ENCODE measurements around the gene PFDN1. TPM values are rescaled to one million over a fixed set of nuclear protein-coding genes. Genes with fewer than 3 reads are reported as not detected.

The PFDN1 gene
- total RNA-seq, 2 experiments from 2014 or later: 49.1 to 50.6 TPM

- H3K36me3 Mint-ChIP-seq (ENCODE audit: low read depth): no peaks in the 10 kb centered on the region
- intact Hi-C loops (cut with micrococcal nuclease): no loop called here
- CTCF ChIA-PET: interaction anchor here (1.4 to 3.2 kb wide), 4 partner anchors 10 to 138 kb away, joined by 3 to 18 read pairs (median 8); no protein-coding TSS in a partner anchor
These were observed 68.4 kb downstream of the PFDN1 start for GRCh38 chr5:140234377-140234989.

GRCh38 chr5:140232731-140233130, 70.2 kb downstream of the PFDN1 start:
- ChIA-PET POLR2A (no interaction called here), CTCF (interaction anchor here (0.8 to 3.2 kb wide), 3 partner anchors 8 to 120 kb away, joined by 4 to 13 read pairs (median 11); no protein-coding TSS in a partner anchor)
- DNase-seq (no peak), ATAC-seq (no peak)
- Mint-ChIP-seq H3K4me1 (ENCODE audit: low read depth) (no peaks in the 10 kb centered on the region), H3K27me3 (peaks cover 2% of the 10 kb centered on the region), H3K36me3 (ENCODE audit: low read depth) (no peaks in the 10 kb centered on the region), H3K4me3 (no peak overlapping the region), H3K27ac (no peak overlapping the region), H3K9me3 (no peaks in the 10 kb centered on the region)
- no peak for TF ChIP-seq CTCF (IDR thresholded peaks at IDR 0.05)
- intact Hi-C loops (cut with micrococcal nuclease): no loop called here

More at GRCh38 chr5:140234377-140234989, 68.4 kb downstream of the PFDN1 start:
- H3K27ac Mint-ChIP-seq: no peak overlapping the region
- no peak overlapping the region for H3K4me3 Mint-ChIP-seq
- no peak for TF ChIP-seq CTCF (IDR thresholded peaks at IDR 0.05)
- ATAC-seq: peak; percentile 34
- no peak for DNase-seq
- no peaks in the 10 kb centered on the region for H3K9me3 Mint-ChIP-seq
- peaks cover 2% of the 10 kb centered on the region for H3K27me3 Mint-ChIP-seq
- POLR2A ChIA-PET: no interaction called here
- no peaks in the 10 kb centered on the region for H3K4me1 Mint-ChIP-seq (ENCODE audit: low read depth)

GRCh38 chr5:140230373-140230772, 72.5 kb downstream of the PFDN1 start:
- ATAC-seq (no peak), DNase-seq (no peak)
- no peak overlapping the region for H3K4me3 Mint-ChIP-seq
- no peaks in the 10 kb centered on the region for H3K36me3 Mint-ChIP-seq (ENCODE audit: low read depth)
- no peaks in the 10 kb centered on the region for H3K4me1 Mint-ChIP-seq (ENCODE audit: low read depth)
- H3K27ac Mint-ChIP-seq: no peak overlapping the region
- peaks cover 2% of the 10 kb centered on the region for H3K27me3 Mint-ChIP-seq
- intact Hi-C loops (cut with micrococcal nuclease): no loop called here
- CTCF ChIA-PET: interaction anchor here (1.6 kb wide), 1 partner anchor 122 kb away, joined by 6 read pairs; no protein-coding TSS in a partner anchor
- H3K9me3 Mint-ChIP-seq: no peaks in the 10 kb centered on the region
- TF ChIP-seq CTCF (IDR thresholded peaks at IDR 0.05): no peak
- POLR2A ChIA-PET: interaction anchor here (0.8 kb wide), 1 partner anchor 120 kb away, joined by 3 read pairs; no protein-coding TSS in a partner anchor

GRCh38 chr5:140228364-140228837, 74.5 kb downstream of the PFDN1 start:
- ChIA-PET POLR2A (no interaction called here), CTCF (interaction anchor here (1.0 kb wide), 1 partner anchor 12 kb away, joined by 3 read pairs; no protein-coding TSS in a partner anchor)
- TF ChIP-seq CTCF (IDR thresholded peaks at IDR 0.05): no peak
- peaks cover 2% of the 10 kb centered on the region for H3K27me3 Mint-ChIP-seq
- intact Hi-C loops (cut with micrococcal nuclease): no loop called here
- DNase-seq (no peak), ATAC-seq (no peak)
- H3K4me3 Mint-ChIP-seq: no peak overlapping the region
- no peaks in the 10 kb centered on the region for H3K36me3 Mint-ChIP-seq (ENCODE audit: low read depth)
- no peak overlapping the region for H3K27ac Mint-ChIP-seq
- H3K4me1 Mint-ChIP-seq (ENCODE audit: low read depth): no peaks in the 10 kb centered on the region
- no peaks in the 10 kb centered on the region for H3K9me3 Mint-ChIP-seq

GRCh38 chr5:140227046-140227445, 75.9 kb downstream of the PFDN1 start:
- peak; percentile 27 for ATAC-seq
- POLR2A ChIA-PET: interaction anchor here (1.0 kb wide), 1 partner anchor 10 kb away, joined by 4 read pairs; no protein-coding TSS in a partner anchor
- no peaks in the 10 kb centered on the region for H3K27me3 Mint-ChIP-seq

More at GRCh38 chr5:140227046-140227445, 75.9 kb downstream of the PFDN1 start:
- no peaks in the 10 kb centered on the region for H3K36me3 Mint-ChIP-seq (ENCODE audit: low read depth)
- no peak overlapping the region for H3K27ac Mint-ChIP-seq
- peaks cover 6% of the 10 kb centered on the region for H3K4me1 Mint-ChIP-seq (ENCODE audit: low read depth)
- intact Hi-C loops (cut with micrococcal nuclease): no loop called here
- TF ChIP-seq CTCF (IDR thresholded peaks at IDR 0.05): no peak
- CTCF ChIA-PET: interaction anchor here (0.7 kb wide), 1 partner anchor 20 kb away, joined by 3 read pairs; no protein-coding TSS in a partner anchor
- no peak for DNase-seq
- no peak overlapping the region for H3K4me3 Mint-ChIP-seq
- no peaks in the 10 kb centered on the region for H3K9me3 Mint-ChIP-seq

Data from activated CD8-positive, alpha-beta T cell treated with anti-CD3 and anti-CD28 coated beads for 36 hours (primary cell).